GM12878 (cell line): ENCODE data around the gene ZMYND19. TPM values are rescaled to one million over a fixed set of nuclear protein-coding genes. Genes with fewer than 3 reads are reported as not detected.

Experiments
- ATAC-seq: fragments of 200-7000 bp; cut with Tn5 transposase; 3 replicates; pipeline ENCODE4 v1.9.1; 2020; ENCODE audit warnings: mild to moderate bottlenecking, moderate library complexity
- BruUV-seq: library from RNA; stranded (reverse); fragments of 400-500 nt; replicated peaks from 2 replicates; lab custom pipeline; 2021; lab: Mats Ljungman, UMichigan
- CTCF ChIA-PET: fragments of 300-600 bp; sonication (Branson Sonifier 250); formaldehyde crosslinking; extraction: SDS; loops from one replicate; lab custom pipeline; 2021; ENCODE audit warnings: inconsistent platforms; lab: Yijun Ruan, JAX
- POLR2A ChIA-PET: fragments of 350-600 bp; formaldehyde crosslinking; extraction: SDS; loops from one replicate; lab custom pipeline; 2021; ENCODE audit warnings: inconsistent platforms; lab: Charles Lee
- RAD21 ChIA-PET: fragments of 300-600 bp; sonication (Branson Sonifier 250); formaldehyde crosslinking; loops from one replicate; lab custom pipeline; 2023; ENCODE audit warnings: antibody characterized with exemption; ENCODE audit not compliant: unreplicated experiment; lab: Charles Lee
- SMC1A ChIA-PET: fragments of 300-600 bp; sonication (Branson Sonifier 250); formaldehyde crosslinking; loops from one replicate; lab custom pipeline; 2023; ENCODE audit not compliant: unreplicated experiment, uncharacterized antibody; lab: Charles Lee
- DNase-seq: peaks from one replicate; pipeline ENCODE4 v3.0.0-alpha.2; 2011; ENCODE audit warnings: low read depth, low spot score
- FAIRE-seq: peaks from 3 replicates; lab custom pipeline; 2011; peaks lifted over from hg19 to GRCh38; lab: Jason Lieb, UNC
- H2AFZ ChIP-seq: 2 replicates; pipeline ENCODE4 v1.6.0; 2011; ENCODE audit warnings: low read depth, low read length, control low read depth; ENCODE audit not compliant: control insufficient read depth
- H3K27ac ChIP-seq: 2 replicates; pipeline ENCODE4 v1.5.1; 2011; ENCODE audit warnings: control low read depth; ENCODE audit not compliant: control insufficient read depth, insufficient read depth
- H3K27me3 ChIP-seq, 2 experiments: replicated peaks in 1 of 2; 2 replicates each; pipeline versions ENCODE4 v1.6.0 to v1.6.1; 2011; ENCODE audit warnings: low read length in 1 of 2; ENCODE audit not compliant: control insufficient read depth in 2 of 2, insufficient read depth in 2 of 2
- H3K36me3 ChIP-seq, 2 experiments: 2 replicates each; pipeline ENCODE4 v1.5.1; 2011; ENCODE audit warnings: low read length in 1 of 2; ENCODE audit not compliant: control insufficient read depth in 2 of 2, insufficient read depth in 2 of 2
- H3K4me1 ChIP-seq: 2 replicates; pipeline ENCODE4 v1.6.1; 2011; ENCODE audit warnings: mild to moderate bottlenecking, low read length, moderate library complexity, mixed read lengths; ENCODE audit not compliant: control insufficient read depth, insufficient read depth
- H3K4me2 ChIP-seq: 2 replicates; pipeline ENCODE4 v1.6.0; 2011; ENCODE audit warnings: control low read depth; ENCODE audit not compliant: control insufficient read depth, insufficient read depth
- H3K4me3 ChIP-seq: fragments of 200-600 bp; sonication (generic); 2 replicates; pipeline ENCODE4 v1.5.1; 2016
- H3K79me2 ChIP-seq: 2 replicates; pipeline ENCODE4 v1.6.0; 2011; ENCODE audit warnings: low read length; ENCODE audit not compliant: control insufficient read depth, insufficient read depth
- H3K9ac ChIP-seq: 2 replicates; pipeline ENCODE4 v1.8.0; 2011; ENCODE audit warnings: low read length, control low read depth, mixed read lengths; ENCODE audit not compliant: control insufficient read depth, insufficient read depth
- H3K9me3 ChIP-seq: replicated peaks from 3 replicates; pipeline ENCODE4 v1.5.1; 2011; ENCODE audit warnings: mild to moderate bottlenecking, low read length; ENCODE audit not compliant: control insufficient read depth, insufficient read depth
- H4K20me1 ChIP-seq: 2 replicates; pipeline ENCODE4 v1.6.0; 2011; ENCODE audit not compliant: control insufficient read depth, insufficient read depth
- CHD2 ChIP-seq: IDR thresholded peaks from 2 replicates; pipeline ENCODE4 v1.6.1; 2011; ENCODE audit warnings: low read depth, low read length, improper control_type of control experiment, borderline replicate concordance
- EGR1 ChIP-seq, 2 experiments: IDR thresholded peaks; 1 replicate in 1 of 2; 2 replicates in 1 of 2; pipeline ENCODE4 v1.6.1; 2011 to 2012; ENCODE audit warnings: low read depth in 2 of 2, low read length in 2 of 2, borderline replicate concordance in 1 of 2, mild to moderate bottlenecking in 1 of 2, moderate library complexity in 1 of 2
- FOS ChIP-seq: IDR thresholded peaks from 3 replicates; pipeline ENCODE4 v1.6.1; 2011; ENCODE audit warnings: borderline replicate concordance; ENCODE audit not compliant: insufficient read length; ENCODE audit errors: extremely low read depth
- GABPA ChIP-seq: IDR thresholded peaks from 2 replicates; pipeline ENCODE4 v1.6.1; 2014; ENCODE audit warnings: antibody characterized with exemption, low read depth, mild to moderate bottlenecking, inconsistent platforms
- SP1 ChIP-seq: IDR thresholded peaks from one replicate; pipeline ENCODE4 v1.6.1; 2011; ENCODE audit warnings: low read depth, low read length
- WGBS: methylation state at CpG from one replicate; pipeline ENCODE4 v1.1.6; 2016; ENCODE audit warnings: low lambda C conversion rate; ENCODE audit not compliant: insufficient replicate concordance, insufficient coverage; ENCODE audit errors: missing lambda C conversion rate; 5-methylcytosine and 5-hydroxymethylcytosine counted together
- in situ Hi-C: fragments of 300-500 bp; cut with MboI; formaldehyde crosslinking; loops from 9 replicates; pipeline ENCODE4 v1.14.3; 2018; ENCODE audit warnings: mixed read lengths
- intact Hi-C: fragments of 100-400 bp; cut with micrococcal nuclease; formaldehyde crosslinking; loops from one replicate; pipeline ENCODE4 v1.14.2; 2022; ENCODE audit not compliant: unreplicated experiment
- polyA plus RNA-seq, 11 experiments: library from polyadenylated mRNA; depleted of rRNA in 4 of 11; unstranded in 6 of 11; stranded (reverse) in 5 of 11; fragments of >200 nt; fragmentation: Nextera tagmentation in 4 of 11; fragmentation: Illumina TruSeq in 1 of 11; extraction: Ambion mirVana in 4 of 11; extraction: Trizol in 1 of 11; gene quantifications; 1 replicate in 1 of 11; 2 replicates in 10 of 11; pipeline versions ENCODE4 v1.2.1 to v1.2.3, GENCODE V29; 2011 to 2016; ENCODE audit warnings: inconsistent platforms in 2 of 11, missing spikeins in 2 of 11, low read depth in 1 of 11
- total RNA-seq, 4 experiments: library from RNA; depleted of rRNA in 3 of 4; stranded (reverse); fragments of >200 nt in 3 of 4; fragmentation: Illumina TruSeq in 1 of 4; extraction: Trizol in 1 of 4; gene quantifications; 2 replicates each; pipeline versions ENCODE4 v1.2.1 to v1.2.3, GENCODE V29; 2013 to 2021
- TF ChIP-seq, protein P1 (sequence below): IDR thresholded peaks from 2 replicates; pipeline ENCODE4 v1.6.1; 2012; ENCODE audit warnings: low read length, inconsistent platforms

The ZMYND19 gene
- total and polyA plus RNA-seq, 10 of the 15 experiments (the other 5 are each of a cell fraction or from before 2014, with no cell fraction given) = 0.84 to 54.8 (median 20.1) TPM

GRCh38 chr9:137583347-137583746, 7.0 kb downstream of the ZMYND19 start:
- Histone ChIP-seq H3K4me1 (no peaks in the 10 kb centered on the region), H3K27me3 (no peaks in the 10 kb centered on the region), H3K4me3 (no peak overlapping the region), H3K9ac (no peak overlapping the region), H3K36me3 (peaks cover 14 to 22% of the 10 kb centered on the region in 2 experiments; a peak in 3 of 4 replicates), H4K20me1 (no peaks in the 10 kb centered on the region), H2AFZ (no peak overlapping the region), H3K4me2 (no peak overlapping the region), H3K9me3 (no peaks in the 10 kb centered on the region), H3K27ac (no peak overlapping the region), H3K79me2 (peaks cover 3% of the 10 kb centered on the region)
- in situ Hi-C loops (no loop called here), intact Hi-C loops (no loop called here)
- no peak for FAIRE-seq
- WGBS = 84% methylated on average over 14 of the region's 14 CpGs
- SMC1A ChIA-PET = no interaction called here
- CTCF ChIA-PET = no interaction called here
- BruUV-seq = no TSS peak
- RAD21 ChIA-PET = no interaction called here
- DNase-seq = no peak
- no peak for ATAC-seq
- POLR2A ChIA-PET = no interaction called here
- TF ChIP-seq, protein P1, sequence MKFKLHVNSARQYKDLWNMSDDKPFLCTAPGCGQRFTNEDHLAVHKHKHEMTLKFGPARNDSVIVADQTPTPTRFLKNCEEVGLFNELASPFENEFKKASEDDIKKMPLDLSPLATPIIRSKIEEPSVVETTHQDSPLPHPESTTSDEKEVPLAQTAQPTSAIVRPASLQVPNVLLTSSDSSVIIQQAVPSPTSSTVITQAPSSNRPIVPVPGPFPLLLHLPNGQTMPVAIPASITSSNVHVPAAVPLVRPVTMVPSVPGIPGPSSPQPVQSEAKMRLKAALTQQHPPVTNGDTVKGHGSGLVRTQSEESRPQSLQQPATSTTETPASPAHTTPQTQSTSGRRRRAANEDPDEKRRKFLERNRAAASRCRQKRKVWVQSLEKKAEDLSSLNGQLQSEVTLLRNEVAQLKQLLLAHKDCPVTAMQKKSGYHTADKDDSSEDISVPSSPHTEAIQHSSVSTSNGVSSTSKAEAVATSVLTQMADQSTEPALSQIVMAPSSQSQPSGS = no peak
- TF ChIP-seq SP1 = no peak
- TF ChIP-seq GABPA = no peak
- no peak for TF ChIP-seq EGR1 (IDR thresholded peaks at IDR 0.05; ENCODE audit: borderline replicate concordance in 1 of 2, low read depth in 2 of 2, low read length in 2 of 2)
- TF ChIP-seq CHD2 = no peak
- no peak for TF ChIP-seq FOS
